ENCODE results near the gene GPR55. TPM values are rescaled to one million over a fixed set of nuclear protein-coding genes. Genes with fewer than 3 reads are reported as not detected.

The GPR55 gene
- total and polyA plus RNA-seq, 2 of the 4 experiments (the other 2 are of a cell fraction): 0.03 TPM; not detected in 1

- no peak for TF ChIP-seq NFE2L2 (IDR thresholded peaks at IDR 0.05; ENCODE audit: low read depth, low read length)
These were observed 29.3 kb downstream of the GPR55 start (continued) for GRCh38 chr2:230895536-230896345.

GRCh38 chr2:230893841-230894781 is 30.9 kb downstream of the GPR55 start:
- Histone ChIP-seq H3K4me2 (ENCODE audit: low read depth, low read length) (no peak overlapping the region), H4K8ac (ENCODE audit: low read depth in 2 of 2, low read length in 2 of 2) (no peak overlapping the region), H3K14ac (replicated peaks; ENCODE audit: low read depth, low read length) (no peak overlapping the region), H3K4ac (ENCODE audit: low read depth, low read length) (no peak overlapping the region), H3K23ac (ENCODE audit: low read depth, low read length) (no peak overlapping the region), H3K9me1 (ENCODE audit: insufficient read depth, low read length) (no peaks in the 10 kb centered on the region; the same call in 1 of the 2 replicates), H3K27ac (ENCODE audit: insufficient read depth, low read length) (no peak overlapping the region), H2BK20ac (ENCODE audit: low read depth, low read length) (no peak overlapping the region), H2AK5ac (ENCODE audit: low read depth, low read length) (no peak overlapping the region), H2BK15ac (ENCODE audit: low read depth, low read length) (no peak overlapping the region), H2AK9ac (replicated peaks; ENCODE audit: low read depth, low read length, poor library complexity) (no peak overlapping the region), H3K4me1 (ENCODE audit: control insufficient read depth, insufficient read depth, low read length) (no peaks in the 10 kb centered on the region), H3K9me3 (ENCODE audit: control insufficient read depth, insufficient read depth, low read length) (peaks cover 2% of the 10 kb centered on the region; the same call in 1 of the 2 replicates), H3K56ac (ENCODE audit: extremely low read depth, insufficient read depth, low read length) (no peak overlapping the region), H2AFZ (replicated peaks; ENCODE audit: low read length, poor library complexity) (no peak overlapping the region), H4K91ac (ENCODE audit: insufficient read depth, low read depth, low read length) (no peak overlapping the region), H3K9ac (ENCODE audit: low read depth, low read length) (no peak overlapping the region), H2BK120ac (ENCODE audit: low read depth, low read length) (no peak overlapping the region), H3K27me3 (ENCODE audit: control insufficient read depth, insufficient read depth, low read length) (peaks cover 56% of the 10 kb centered on the region), H4K5ac (ENCODE audit: low read depth, low read length) (no peak overlapping the region), H3K36me3 (ENCODE audit: control insufficient read depth, insufficient read depth, low read length) (no peaks in the 10 kb centered on the region), H4K20me1 (ENCODE audit: insufficient read depth, low read length) (no peaks in the 10 kb centered on the region), H2BK5ac (ENCODE audit: low read depth, low read length, poor library complexity, severe bottlenecking) (no peak overlapping the region), H3K18ac (ENCODE audit: low read depth, low read length) (no peak overlapping the region), H3K4me3 (ENCODE audit: insufficient read depth, low read depth, low read length) (no peak overlapping the region), H3K79me1 (ENCODE audit: low read depth in 1 of 2, low read length in 2 of 2) (no peaks in the 10 kb centered on the region)
- no TSS peak for BruUV-seq (replicated peaks)
- ATAC-seq (ENCODE audit: low read depth) (no peak), DNase-seq (no peak)
- intact Hi-C loops (cut with micrococcal nuclease) (no loop called here), dilution Hi-C loops (cut with HindIII; ENCODE audit: low sequenced_read_pairs, unreplicated experiment) (no loop called here), in situ Hi-C loops (cut with MboI; ENCODE audit: low sequenced_read_pairs) (no loop called here)
- TF ChIP-seq FOS (IDR thresholded peaks at IDR 0.05; ENCODE audit: low read depth, low read length) (no peak), MAFK (IDR thresholded peaks at IDR 0.05; ENCODE audit: low read depth, low read length) (no peak)
- WGBS, 2 experiments (ENCODE audit: extremely low coverage in 2 of 2, insufficient read length in 1 of 2): 69% methylated on average over 5 of the region's 19 CpGs; no CpG with 5 or more reads in 1 of the 2 experiments
- ChIA-PET POLR2A (ENCODE audit: unreplicated experiment) (no interaction called here), CTCF (no interaction called here)

All from IMR-90 (cell line).